ENCODE data around the gene FEV.

FEV gene

DNA sequence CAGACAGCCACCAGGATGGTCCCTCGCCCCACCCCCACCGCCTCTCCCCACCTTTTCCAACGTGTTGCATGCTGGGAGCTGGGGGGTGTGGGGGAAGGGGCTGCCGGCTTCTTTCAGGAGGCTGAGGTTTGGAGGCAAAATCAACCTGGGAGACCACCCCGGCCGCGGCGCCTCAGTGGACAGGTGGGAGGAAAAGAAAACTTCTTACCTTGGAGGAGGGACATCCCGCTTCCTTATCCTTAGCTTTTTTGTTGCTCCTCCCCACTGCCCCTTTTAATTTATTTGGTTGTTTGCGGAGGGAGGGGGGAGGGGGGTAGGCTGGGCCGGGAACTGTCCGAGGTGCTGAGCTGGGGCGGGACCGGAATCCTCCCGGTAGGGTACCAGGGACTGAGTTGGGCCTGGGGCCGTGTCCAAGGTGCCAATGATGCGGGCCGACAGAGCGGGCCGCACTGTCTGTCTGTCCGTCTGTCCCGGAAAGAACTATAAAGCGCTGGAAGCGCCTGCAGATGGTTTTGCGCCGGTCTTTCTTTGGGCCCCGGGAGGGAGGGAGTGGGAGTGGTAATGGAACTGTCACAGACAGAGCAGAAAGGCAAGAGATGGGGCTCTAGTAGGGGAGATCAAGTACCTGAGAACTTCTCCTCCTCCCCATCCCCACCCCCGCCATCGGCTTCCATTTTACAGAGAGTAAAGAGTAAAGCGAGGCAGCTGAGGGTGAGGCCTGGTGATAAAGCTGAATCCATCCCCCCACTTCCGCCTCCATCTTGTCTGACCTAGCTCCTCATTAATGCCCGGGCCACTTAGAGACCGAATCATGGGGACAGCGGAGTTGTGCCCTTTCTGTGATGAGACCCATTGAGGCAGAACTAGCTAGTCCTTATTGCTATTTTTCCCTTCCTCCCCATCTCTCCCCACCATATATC lies 23.1 kb downstream of the FEV start:
- peaks cover 14% of the 10 kb centered on the region for H3K4me1 ChIP-seq (ENCODE audit: low read depth, poor library complexity, severe bottlenecking)
- H3K4me2 ChIP-seq = peak overlapping the region; percentile 24; the same call in 1 of the 2 replicates
- H3K9ac ChIP-seq = no peak overlapping the region
- H3K79me2 ChIP-seq (ENCODE audit: insufficient read depth, low read depth) = no peaks in the 10 kb centered on the region
- H3K27ac ChIP-seq = no peak overlapping the region
- H3K27me3 ChIP-seq (ENCODE audit: insufficient read depth, low read depth) = peaks cover 30% of the 10 kb centered on the region; the same call in 1 of the 2 replicates
- no peak overlapping the region for H3K4me3 ChIP-seq (IDR thresholded peaks at IDR 0.05; ENCODE audit: insufficient read depth, low read depth, low read length)
- H2AFZ ChIP-seq (ENCODE audit: low read depth) = no peak overlapping the region
- no peaks in the 10 kb centered on the region for H4K20me1 ChIP-seq (ENCODE audit: insufficient read depth)
- TF ChIP-seq, protein P1, sequence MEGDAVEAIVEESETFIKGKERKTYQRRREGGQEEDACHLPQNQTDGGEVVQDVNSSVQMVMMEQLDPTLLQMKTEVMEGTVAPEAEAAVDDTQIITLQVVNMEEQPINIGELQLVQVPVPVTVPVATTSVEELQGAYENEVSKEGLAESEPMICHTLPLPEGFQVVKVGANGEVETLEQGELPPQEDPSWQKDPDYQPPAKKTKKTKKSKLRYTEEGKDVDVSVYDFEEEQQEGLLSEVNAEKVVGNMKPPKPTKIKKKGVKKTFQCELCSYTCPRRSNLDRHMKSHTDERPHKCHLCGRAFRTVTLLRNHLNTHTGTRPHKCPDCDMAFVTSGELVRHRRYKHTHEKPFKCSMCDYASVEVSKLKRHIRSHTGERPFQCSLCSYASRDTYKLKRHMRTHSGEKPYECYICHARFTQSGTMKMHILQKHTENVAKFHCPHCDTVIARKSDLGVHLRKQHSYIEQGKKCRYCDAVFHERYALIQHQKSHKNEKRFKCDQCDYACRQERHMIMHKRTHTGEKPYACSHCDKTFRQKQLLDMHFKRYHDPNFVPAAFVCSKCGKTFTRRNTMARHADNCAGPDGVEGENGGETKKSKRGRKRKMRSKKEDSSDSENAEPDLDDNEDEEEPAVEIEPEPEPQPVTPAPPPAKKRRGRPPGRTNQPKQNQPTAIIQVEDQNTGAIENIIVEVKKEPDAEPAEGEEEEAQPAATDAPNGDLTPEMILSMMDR (conservative IDR thresholded peaks at IDR 0.05; ENCODE audit: low read depth, low read length) = no peak
- no peaks in the 10 kb centered on the region for H3K36me3 ChIP-seq (ENCODE audit: insufficient read depth)

DNA sequence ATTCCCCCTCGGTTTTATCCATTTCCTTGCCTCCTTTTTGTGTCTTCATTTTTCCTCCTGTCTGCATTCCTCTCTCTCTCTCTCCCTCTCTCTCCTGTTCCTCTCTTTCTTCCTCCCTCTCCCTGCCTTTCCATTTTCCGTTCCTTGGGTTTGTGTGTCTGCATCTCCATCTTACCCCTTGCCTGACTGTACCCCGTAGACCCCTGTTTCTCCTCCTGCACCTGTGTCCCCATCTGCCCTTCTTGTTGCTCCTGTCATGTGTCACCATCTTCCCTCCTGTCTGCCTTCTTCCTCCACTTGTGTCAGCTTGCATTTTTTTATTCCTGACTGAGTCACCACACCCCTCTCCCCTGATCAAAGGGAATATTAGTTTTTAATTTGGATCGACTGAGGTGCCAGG lies 23.8 kb downstream of the FEV start:
- Histone ChIP-seq H3K4me3 (IDR thresholded peaks at IDR 0.05; ENCODE audit: insufficient read depth, low read depth, low read length) (no peak overlapping the region), H3K27me3 (ENCODE audit: insufficient read depth, low read depth) (peaks cover 26% of the 10 kb centered on the region; the same call in 1 of the 2 replicates), H4K20me1 (ENCODE audit: insufficient read depth) (no peaks in the 10 kb centered on the region)

DNA sequence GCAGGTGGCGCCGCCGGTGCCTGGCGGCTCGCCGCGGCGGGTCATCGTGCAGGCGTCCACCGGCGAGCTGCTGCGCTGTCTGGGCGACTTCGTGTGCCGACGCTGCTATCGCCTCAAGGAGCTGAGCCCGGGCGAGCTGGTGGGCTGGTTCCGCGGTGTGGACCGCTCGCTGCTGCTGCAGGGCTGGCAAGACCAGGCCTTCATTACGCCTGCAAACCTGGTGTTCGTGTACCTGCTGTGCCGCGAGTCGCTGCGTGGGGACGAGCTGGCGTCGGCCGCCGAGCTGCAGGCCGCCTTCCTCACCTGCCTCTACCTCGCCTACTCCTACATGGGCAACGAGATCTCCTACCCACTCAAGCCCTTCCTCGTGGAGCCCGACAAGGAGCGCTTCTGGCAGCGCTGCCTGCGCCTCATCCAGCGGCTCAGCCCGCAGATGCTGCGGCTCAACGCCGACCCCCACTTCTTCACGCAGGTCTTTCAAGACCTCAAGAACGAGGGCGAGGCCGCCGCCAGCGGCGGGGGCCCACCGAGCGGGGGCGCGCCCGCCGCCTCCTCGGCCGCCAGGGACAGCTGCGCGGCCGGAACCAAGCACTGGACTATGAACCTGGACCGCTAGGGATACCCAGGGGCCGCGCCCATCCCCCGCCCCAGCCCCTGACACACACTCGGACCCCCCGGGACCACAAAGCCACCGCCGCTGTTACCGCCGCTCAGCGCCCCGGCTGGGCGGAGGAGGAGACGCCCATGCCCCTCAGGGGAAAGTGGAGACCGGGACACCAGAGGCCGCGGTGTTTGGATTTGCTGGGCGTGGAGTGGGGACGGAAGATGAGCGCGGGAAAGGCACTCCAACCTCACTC lies 24.4 kb downstream of the FEV start:
- H3K79me2 ChIP-seq (ENCODE audit: insufficient read depth, low read depth) = no peaks in the 10 kb centered on the region
- no peak overlapping the region for H3K4me3 ChIP-seq (IDR thresholded peaks at IDR 0.05; ENCODE audit: insufficient read depth, low read depth, low read length)
- no peak overlapping the region for H3K27ac ChIP-seq
- TF ChIP-seq, protein P1 (conservative IDR thresholded peaks at IDR 0.05; ENCODE audit: low read depth, low read length) = no peak
- H4K20me1 ChIP-seq (ENCODE audit: insufficient read depth) = no peaks in the 10 kb centered on the region
- H3K27me3 ChIP-seq (ENCODE audit: insufficient read depth, low read depth) = peaks cover 26% of the 10 kb centered on the region; the same call in 1 of the 2 replicates
- no peak overlapping the region for H2AFZ ChIP-seq (ENCODE audit: low read depth)
- H3K9ac ChIP-seq = no peak overlapping the region
- no peak overlapping the region for H3K4me2 ChIP-seq
- no peaks in the 10 kb centered on the region for H3K36me3 ChIP-seq (ENCODE audit: insufficient read depth)
- peaks cover 14% of the 10 kb centered on the region for H3K4me1 ChIP-seq (ENCODE audit: low read depth, poor library complexity, severe bottlenecking)

More for the DNA sequence above, 23.8 kb downstream of the FEV start:
- Histone ChIP-seq H3K4me1 (ENCODE audit: low read depth, poor library complexity, severe bottlenecking) (peaks cover 14% of the 10 kb centered on the region), H3K4me2 (no peak overlapping the region), H3K36me3 (ENCODE audit: insufficient read depth) (no peaks in the 10 kb centered on the region), H2AFZ (ENCODE audit: low read depth) (no peak overlapping the region), H3K9ac (no peak overlapping the region), H3K27ac (no peak overlapping the region), H3K79me2 (ENCODE audit: insufficient read depth, low read depth) (no peaks in the 10 kb centered on the region)
- TF ChIP-seq, protein P1 (conservative IDR thresholded peaks at IDR 0.05; ENCODE audit: low read depth, low read length) = no peak

DNA sequence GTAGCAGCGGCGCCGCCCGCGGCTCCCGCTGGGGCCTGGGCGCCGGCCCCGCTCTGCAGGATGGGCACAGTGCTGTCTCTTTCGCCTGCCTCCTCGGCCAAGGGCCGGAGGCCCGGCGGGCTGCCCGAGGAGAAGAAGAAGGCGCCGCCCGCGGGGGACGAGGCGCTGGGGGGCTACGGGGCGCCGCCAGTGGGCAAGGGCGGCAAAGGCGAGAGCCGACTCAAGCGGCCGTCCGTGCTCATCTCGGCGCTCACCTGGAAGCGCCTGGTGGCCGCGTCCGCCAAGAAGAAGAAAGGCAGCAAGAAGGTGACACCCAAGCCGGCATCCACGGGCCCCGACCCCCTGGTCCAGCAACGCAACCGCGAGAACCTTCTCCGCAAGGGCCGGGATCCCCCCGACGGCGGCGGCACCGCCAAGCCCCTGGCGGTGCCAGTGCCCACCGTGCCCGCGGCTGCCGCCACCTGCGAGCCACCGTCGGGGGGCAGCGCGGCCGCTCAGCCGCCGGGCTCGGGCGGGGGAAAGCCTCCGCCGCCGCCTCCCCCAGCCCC lies 25.1 kb downstream of the FEV start:
- H3K27ac ChIP-seq = no peak overlapping the region
- H4K20me1 ChIP-seq (ENCODE audit: insufficient read depth) = no peaks in the 10 kb centered on the region
- H3K79me2 ChIP-seq (ENCODE audit: insufficient read depth, low read depth) = no peaks in the 10 kb centered on the region
- peak overlapping the region; percentile 44 for H3K4me3 ChIP-seq (IDR thresholded peaks at IDR 0.05; ENCODE audit: insufficient read depth, low read depth, low read length)
- H3K9ac ChIP-seq = no peak overlapping the region
- H3K27me3 ChIP-seq (ENCODE audit: insufficient read depth, low read depth) = peaks cover 26% of the 10 kb centered on the region; the same call in 1 of the 2 replicates
- H2AFZ ChIP-seq (ENCODE audit: low read depth) = peak overlapping the region; percentile 71; the same call in 1 of the 2 replicates
- TF ChIP-seq, protein P1 (conservative IDR thresholded peaks at IDR 0.05; ENCODE audit: low read depth, low read length) = no peak
- H3K36me3 ChIP-seq (ENCODE audit: insufficient read depth) = no peaks in the 10 kb centered on the region
- H3K4me1 ChIP-seq (ENCODE audit: low read depth, poor library complexity, severe bottlenecking) = peaks cover 14% of the 10 kb centered on the region
- peak overlapping the region; percentile 54 for H3K4me2 ChIP-seq
